Esophagus squamous epithelium (tissue), 5 donors: ENCODE data around the gene ASIC2. TPM values are rescaled to one million over a fixed set of nuclear protein-coding genes. Genes with fewer than 3 reads are reported as not detected.

Experiments used
- DNase-seq: peaks from one replicate; lab custom pipeline; 2025; lab: John Stamatoyannopoulos, UW
- H3K27ac ChIP-seq, 4 donors: fragments of 200-600 bp; sonication (generic); one replicate each; pipeline ENCODE4 v1.5.1; 2016 to 2019; ENCODE audit warnings: mild to moderate bottlenecking in 1 of 4
- H3K27me3 ChIP-seq, 4 donors: fragments of 200-600 bp; sonication (generic); 1 replicate in 3 of 4; 2 replicates in 1 of 4; pipeline versions ENCODE4 v1.5.1 to v1.6.0; 2017 to 2021; ENCODE audit warnings: antibody characterized with exemption in 1 of 4
- H3K36me3 ChIP-seq, 3 donors: fragments of 200-600 bp; sonication (generic); one replicate each; pipeline ENCODE4 v1.5.1; 2016 to 2019
- H3K4me1 ChIP-seq, 3 donors: fragments of 200-600 bp; sonication (generic); one replicate each; pipeline ENCODE4 v1.5.1; 2017 to 2019
- H3K4me3 ChIP-seq, 4 donors: fragments of 200-600 bp; sonication (generic); 1 replicate in 3 of 4; 2 replicates in 1 of 4; pipeline ENCODE4 v1.5.1; 2016 to 2019; ENCODE audit warnings: mild to moderate bottlenecking in 2 of 4, moderate library complexity in 1 of 4
- H3K9me3 ChIP-seq, 3 donors: fragments of 200-600 bp; sonication (generic); one replicate each; pipeline ENCODE4 v1.5.1; 2016 to 2019
- POLR2A ChIP-seq, 4 donors: fragments of 450-650 bp; IDR thresholded peaks; one replicate each; pipeline ENCODE4 v1.6.1; 2017; ENCODE audit warnings: antibody characterized with exemption in 4 of 4, mild to moderate bottlenecking in 4 of 4, moderate library complexity in 3 of 4
- WGBS, 2 donors: methylation state at CpG; one replicate each; pipeline ENCODE4 v1.1.5; 2018; 5-methylcytosine and 5-hydroxymethylcytosine counted together
- intact Hi-C: fragments of 100-400 bp; cut with DNase I; formaldehyde crosslinking; loops from one replicate; pipeline ENCODE4 v1.15.0; 2022
- total RNA-seq, 4 donors: library from RNA; depleted of rRNA; stranded (reverse); fragments of >200 nt; gene quantifications; one replicate each; pipeline ENCODE4 v1.1.0, GENCODE V29; 2016
- TF ChIP-seq, protein P1 (sequence below), 6 experiments: fragments of 450-650 bp in 4 of 6; fragments of 200-600 bp in 2 of 6; sonication (generic) in 2 of 6; IDR thresholded peaks; one replicate each; pipeline ENCODE4 v1.5.1; 2016 to 2019; ENCODE audit warnings: antibody characterized with exemption in 6 of 6, mild to moderate bottlenecking in 4 of 6, moderate library complexity in 4 of 6
- donor health status: DM: yes; HTN: yes; CAD: no.

Gene ASIC2
- total RNA-seq, 4 donors from 2014 or later, result 0.29 TPM; not detected in 3

DNA sequence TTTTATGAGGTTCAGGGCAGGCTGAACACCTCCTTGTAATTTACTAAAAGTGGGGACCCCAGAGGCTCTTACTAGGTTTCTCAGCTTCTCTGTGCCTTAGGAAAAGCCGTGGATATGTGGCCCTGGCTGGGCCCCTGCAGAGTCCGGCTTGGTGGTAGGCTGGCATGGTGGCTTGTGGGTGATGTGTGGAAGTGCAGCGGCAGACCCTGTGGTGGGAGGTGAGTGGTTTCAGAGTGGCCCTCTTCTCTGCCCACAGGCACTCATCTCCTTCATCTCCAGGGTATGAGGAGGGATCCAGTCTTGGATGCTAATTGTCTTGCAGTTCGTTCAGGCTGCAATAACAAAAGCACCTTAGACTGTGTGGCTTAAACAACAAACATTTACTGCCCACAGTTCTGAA is 58.9 kb downstream of the ASIC2 start:
- H3K4me3 ChIP-seq, result no peak overlapping the region
- 80 to 84% methylated on average over 2 of the region's 4 CpGs for WGBS, 2 donors
- peaks cover 0 to 99% (median 0%) of the 10 kb centered on the region in 4 donors for H3K27me3 ChIP-seq
- H3K36me3 ChIP-seq, result no peaks in the 10 kb centered on the region
- no peaks in the 10 kb centered on the region for H3K9me3 ChIP-seq
- DNase-seq, result no peak
- peaks cover 7 to 29% (median 8%) of the 10 kb centered on the region in 3 donors for H3K4me1 ChIP-seq
- TF ChIP-seq, protein P1, sequence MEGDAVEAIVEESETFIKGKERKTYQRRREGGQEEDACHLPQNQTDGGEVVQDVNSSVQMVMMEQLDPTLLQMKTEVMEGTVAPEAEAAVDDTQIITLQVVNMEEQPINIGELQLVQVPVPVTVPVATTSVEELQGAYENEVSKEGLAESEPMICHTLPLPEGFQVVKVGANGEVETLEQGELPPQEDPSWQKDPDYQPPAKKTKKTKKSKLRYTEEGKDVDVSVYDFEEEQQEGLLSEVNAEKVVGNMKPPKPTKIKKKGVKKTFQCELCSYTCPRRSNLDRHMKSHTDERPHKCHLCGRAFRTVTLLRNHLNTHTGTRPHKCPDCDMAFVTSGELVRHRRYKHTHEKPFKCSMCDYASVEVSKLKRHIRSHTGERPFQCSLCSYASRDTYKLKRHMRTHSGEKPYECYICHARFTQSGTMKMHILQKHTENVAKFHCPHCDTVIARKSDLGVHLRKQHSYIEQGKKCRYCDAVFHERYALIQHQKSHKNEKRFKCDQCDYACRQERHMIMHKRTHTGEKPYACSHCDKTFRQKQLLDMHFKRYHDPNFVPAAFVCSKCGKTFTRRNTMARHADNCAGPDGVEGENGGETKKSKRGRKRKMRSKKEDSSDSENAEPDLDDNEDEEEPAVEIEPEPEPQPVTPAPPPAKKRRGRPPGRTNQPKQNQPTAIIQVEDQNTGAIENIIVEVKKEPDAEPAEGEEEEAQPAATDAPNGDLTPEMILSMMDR (IDR thresholded peaks at IDR 0.05), result no peak
- no peak for TF ChIP-seq POLR2A (IDR thresholded peaks at IDR 0.05)
- H3K27ac ChIP-seq, result no peak overlapping the region
- intact Hi-C loops, result no loop called here

DNA sequence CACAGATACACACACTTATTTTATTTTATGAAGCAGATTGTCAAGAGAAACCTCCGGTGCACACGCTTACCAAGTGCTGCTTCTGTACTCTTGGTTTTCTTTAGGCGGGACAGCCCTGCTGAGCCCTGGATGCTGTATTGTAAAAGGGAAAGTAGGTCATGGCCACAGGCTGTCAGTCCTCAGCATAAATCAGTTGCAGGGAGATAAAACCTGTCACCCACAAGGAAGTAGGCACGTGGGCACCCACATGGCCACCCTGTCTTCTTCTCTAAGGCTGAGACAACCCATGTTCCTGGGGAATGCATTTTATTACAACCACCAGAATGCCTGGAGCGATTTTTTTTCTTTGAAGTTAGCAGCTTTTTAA is 59.3 kb downstream of the ASIC2 start:
- TF ChIP-seq POLR2A (IDR thresholded peaks at IDR 0.05), result no peak
- TF ChIP-seq, protein P1 (IDR thresholded peaks at IDR 0.05), result no peak
- Histone ChIP-seq H3K4me3 (no peak overlapping the region), H3K36me3 (no peaks in the 10 kb centered on the region), H3K27ac (no peak overlapping the region), H3K4me1 (peaks cover 7 to 29% (median 8%) of the 10 kb centered on the region in 3 donors), H3K9me3 (no peaks in the 10 kb centered on the region), H3K27me3 (peaks cover 0 to 99% (median 0%) of the 10 kb centered on the region in 4 donors)
- 62 to 68% methylated on average over 5 of the region's 5 CpGs for WGBS, 2 donors
- DNase-seq, result no peak
- intact Hi-C loops, result no loop called here

DNA sequence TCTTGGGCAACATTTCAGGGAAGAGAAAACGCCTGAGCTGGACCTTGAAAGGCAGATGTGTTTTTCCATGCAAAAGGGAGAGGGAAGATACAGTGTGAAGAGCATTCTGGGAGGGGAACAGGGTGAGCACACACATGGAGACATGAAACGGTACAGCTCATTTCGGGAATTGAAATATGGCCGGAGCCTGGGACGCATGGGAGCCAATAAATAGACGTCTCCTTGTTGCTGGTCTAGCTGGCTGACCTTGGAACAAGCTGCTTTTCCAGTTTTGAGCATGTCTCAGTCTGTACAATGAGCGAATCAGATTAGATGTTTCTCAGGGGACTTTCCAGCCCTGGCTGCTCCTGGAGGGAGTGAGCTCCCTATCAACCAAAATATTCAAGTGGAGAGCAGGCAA is 63.6 kb downstream of the ASIC2 start:
- WGBS, 2 donors, result 30 to 32% methylated on average over 6 to 7 of the region's 7 CpGs
- H3K4me1 ChIP-seq, result peaks cover 0 to 14% (median 0%) of the 10 kb centered on the region in 3 donors
- H3K36me3 ChIP-seq, result no peaks in the 10 kb centered on the region
- no peaks in the 10 kb centered on the region for H3K9me3 ChIP-seq
- H3K27ac ChIP-seq, result no peak overlapping the region
- no peak for TF ChIP-seq POLR2A (IDR thresholded peaks at IDR 0.05)
- TF ChIP-seq, protein P1 (IDR thresholded peaks at IDR 0.05), result no peak
- intact Hi-C loops, result no loop called here
- no peak overlapping the region for H3K4me3 ChIP-seq
- H3K27me3 ChIP-seq, result peaks cover 0 to 99% (median 0%) of the 10 kb centered on the region in 4 donors
- DNase-seq, result no peak

DNA sequence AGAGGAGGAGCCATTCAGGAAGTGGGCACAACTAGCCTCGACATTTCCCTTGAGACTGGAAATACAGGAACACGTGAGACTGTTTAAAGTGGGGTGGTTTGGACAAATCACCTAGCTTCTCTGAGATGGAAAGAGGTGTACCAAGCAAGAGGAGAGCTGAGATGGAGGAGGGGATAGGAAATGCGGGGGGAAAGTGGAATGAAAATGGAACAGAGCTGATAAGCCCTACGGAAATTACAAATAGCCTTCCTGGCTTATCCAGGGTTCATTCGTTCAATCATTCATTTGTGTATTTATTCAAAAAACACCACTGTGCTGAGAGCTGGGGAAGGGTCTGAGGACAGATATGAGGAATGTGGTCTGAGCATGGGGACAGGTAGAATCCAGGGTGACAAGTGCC is 64.1 kb downstream of the ASIC2 start:
- Histone ChIP-seq H3K4me1 (peaks cover 0 to 9% (median 0%) of the 10 kb centered on the region in 3 donors), H3K9me3 (no peaks in the 10 kb centered on the region), H3K4me3 (no peak overlapping the region), H3K27me3 (peaks cover 0 to 98% (median 0%) of the 10 kb centered on the region in 4 donors), H3K27ac (no peak overlapping the region), H3K36me3 (no peaks in the 10 kb centered on the region)
- DNase-seq, result no peak
- intact Hi-C loops, result no loop called here
- no peak for TF ChIP-seq POLR2A (IDR thresholded peaks at IDR 0.05)
- TF ChIP-seq, protein P1 (IDR thresholded peaks at IDR 0.05), result no peak
- 45 to 61% methylated on average over 5 of the region's 5 CpGs for WGBS, 2 donors

DNA sequence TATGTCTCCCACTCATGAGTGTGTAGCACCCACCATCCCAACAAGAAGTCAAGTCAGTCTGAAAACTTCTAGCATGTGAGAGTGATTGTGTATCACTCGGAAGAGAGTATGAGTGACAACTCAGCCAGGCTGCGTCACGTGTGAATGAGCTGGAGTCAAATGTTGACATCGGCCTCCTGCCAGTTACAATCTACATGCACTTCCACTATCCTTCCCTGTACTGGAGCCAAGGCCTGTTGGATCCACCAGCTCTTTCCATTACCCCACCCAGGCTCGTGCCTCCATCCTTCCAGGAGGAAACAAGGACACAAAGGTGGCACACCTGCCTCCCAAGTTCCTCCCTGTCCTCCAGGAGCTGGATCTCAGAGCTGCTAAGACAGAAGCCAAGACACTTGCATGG is 64.5 kb downstream of the ASIC2 start:
- Histone ChIP-seq H3K4me3 (no peak overlapping the region), H3K9me3 (no peaks in the 10 kb centered on the region), H3K36me3 (no peaks in the 10 kb centered on the region), H3K4me1 (peaks cover 0 to 5% (median 0%) of the 10 kb centered on the region in 3 donors), H3K27ac (no peak overlapping the region), H3K27me3 (peaks cover 0 to 98% (median 0%) of the 10 kb centered on the region in 4 donors)
- no peak for TF ChIP-seq POLR2A (IDR thresholded peaks at IDR 0.05)
- TF ChIP-seq, protein P1 (IDR thresholded peaks at IDR 0.05), result no peak
- DNase-seq, result no peak
- intact Hi-C loops, result no loop called here
- WGBS, 2 donors, result 90 to 92% methylated on average over 4 of the region's 5 CpGs
